Measurements from ENCODE around the gene ANKRD40.
"Not testable (repeated sequence)": the region's sequence is repeated elsewhere in the genome, so short reads cannot be mapped to it uniquely, and the experiment has no call there.

DNA sequence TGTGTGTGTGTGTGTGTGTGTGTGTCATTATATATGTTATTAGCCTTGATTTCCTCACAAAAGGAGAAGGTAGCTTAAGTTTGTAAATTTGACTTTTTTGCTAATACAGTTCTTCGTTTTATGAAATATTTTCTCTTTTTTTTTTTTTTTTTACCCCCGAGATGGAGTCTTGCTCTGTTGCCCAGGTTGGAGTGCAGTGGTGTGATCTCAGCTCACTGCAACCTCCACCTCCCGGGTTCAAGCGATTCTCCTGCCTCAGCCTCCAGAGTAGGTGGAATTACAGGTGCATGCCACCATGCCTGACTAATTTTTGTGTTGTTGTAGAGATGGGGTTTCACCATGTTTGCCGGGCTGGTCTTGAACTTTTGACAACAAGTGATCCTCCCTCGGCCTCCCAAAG is 16.9 kb upstream of the ANKRD40 start:
- not testable (repeated sequence) for TF ChIP-seq EZH2 (IDR thresholded peaks at IDR 0.05; ENCODE audit: borderline replicate concordance, low read length); CTCF (IDR thresholded peaks at IDR 0.05; ENCODE audit: low read length)

Data from OCI-LY1 (cell line).